HCT116 (cell line): ENCODE measurements around the gene ZBTB16.

Experiments used
- EGR1 ChIP-seq: IDR thresholded peaks from 2 replicates; pipeline ENCODE4 v1.6.1; 2012; ENCODE audit warnings: low read depth
- MAX ChIP-seq: IDR thresholded peaks from 2 replicates; pipeline ENCODE4 v1.6.1; 2012
- RAD21 ChIP-seq: IDR thresholded peaks from 2 replicates; pipeline ENCODE4 v1.6.1; 2012; ENCODE audit warnings: low read depth, mild to moderate bottlenecking
- SP1 ChIP-seq: IDR thresholded peaks from 2 replicates; pipeline ENCODE4 v1.6.1; 2012; ENCODE audit warnings: low read depth

- TF ChIP-seq RAD21 (no peak), MAX (no peak), EGR1 (no peak), SP1 (no peak)
These were observed 193.3 kb downstream of the ZBTB16 start for GRCh38 chr11:114252767-114253166.
